Progenitor cell of endocrine pancreas (in vitro differentiated cells): ENCODE results near the gene DNAAF1. TPM values are rescaled to one million over a fixed set of nuclear protein-coding genes. Genes with fewer than 3 reads are reported as not detected.

Experiments
- DNase-seq: peaks from one replicate; pipeline ENCODE4 v3.0.0; 2021; ENCODE audit warnings: low spot score; ENCODE audit not compliant: unreplicated experiment
- H3K27ac Mint-ChIP-seq: 2 replicates; pipeline ENCODE4 v1.8.0; 2021; ENCODE audit warnings: mild to moderate bottlenecking, moderate library complexity, mixed read lengths
- H3K27me3 Mint-ChIP-seq: 2 replicates; pipeline ENCODE4 v1.8.0; 2021; ENCODE audit warnings: mixed read lengths
- H3K36me3 Mint-ChIP-seq: 2 replicates; pipeline ENCODE4 v1.8.0; 2022; ENCODE audit warnings: mixed read lengths; ENCODE audit not compliant: insufficient read depth
- H3K4me1 Mint-ChIP-seq: 2 replicates; pipeline ENCODE4 v1.8.0; 2021; ENCODE audit warnings: low read depth, mixed read lengths
- H3K4me3 Mint-ChIP-seq: 2 replicates; pipeline ENCODE4 v1.8.0; 2021; ENCODE audit warnings: low read depth, mild to moderate bottlenecking, moderate library complexity, mixed read lengths
- H3K9me3 Mint-ChIP-seq: 2 replicates; pipeline ENCODE4 v1.8.0; 2021; ENCODE audit warnings: low read depth, mixed read lengths
- CTCF ChIP-seq: fragments of 200-600 bp; sonication (generic); IDR thresholded peaks from one replicate; pipeline ENCODE4 v1.5.0; 2021; ENCODE audit warnings: antibody characterized with exemption, mild to moderate bottlenecking; ENCODE audit not compliant: unreplicated experiment
- total RNA-seq: library from RNA; stranded (reverse); gene quantifications from 2 replicates; pipeline ENCODE4 v1.2.1, GENCODE V29; 2021

The DNAAF1 gene
- total RNA-seq, 1 donor from 2014 or later: 1.8 TPM

GRCh38 chr16:84190731-84191388 is 45.8 kb downstream of the DNAAF1 start, which contains the start of gene ADAD2:
Gene ADAD2, plus strand, starts transcription at chr16:84191157. Its CDS starts 74 bp downstream, at chr16:84191231.
- Mint-ChIP-seq H3K36me3 (no peaks in the 10 kb centered on the region), H3K9me3 (no peaks in the 10 kb centered on the region), H3K27ac (no peak within 1 kb of the TSS), H3K27me3 (peaks cover 7% of the 10 kb centered on the region), H3K4me3 (no peak within 1 kb of the TSS), H3K4me1 (peaks cover 4% of the 10 kb centered on the region)
- no peak for DNase-seq
- TF ChIP-seq CTCF: no peak

GRCh38 chr16:84191466-84191865 is 46.4 kb downstream of the DNAAF1 start:
- Mint-ChIP-seq H3K36me3 (no peaks in the 10 kb centered on the region), H3K27me3 (peaks cover 7% of the 10 kb centered on the region)
- no peak for TF ChIP-seq CTCF

GRCh38 chr16:84193480-84193879 is 48.4 kb downstream of the DNAAF1 start:
- Mint-ChIP-seq H3K4me3 (no peak overlapping the region), H3K36me3 (no peaks in the 10 kb centered on the region), H3K27me3 (peaks cover 13% of the 10 kb centered on the region), H3K27ac (no peak overlapping the region), H3K4me1 (peaks cover 3% of the 10 kb centered on the region), H3K9me3 (no peaks in the 10 kb centered on the region)
- no peak for DNase-seq
- no peak for TF ChIP-seq CTCF

More at GRCh38 chr16:84191466-84191865, 46.4 kb downstream of the DNAAF1 start:
- DNase-seq: no peak
- Mint-ChIP-seq H3K4me1 (no peaks in the 10 kb centered on the region), H3K27ac (no peak overlapping the region), H3K9me3 (no peaks in the 10 kb centered on the region), H3K4me3 (no peak overlapping the region)

- TF ChIP-seq CTCF: no peak
- peaks cover 19% of the 10 kb centered on the region for H3K27me3 Mint-ChIP-seq
- DNase-seq: no peak
- no peaks in the 10 kb centered on the region for H3K9me3 Mint-ChIP-seq
- H3K4me3 Mint-ChIP-seq: no peak overlapping the region
- peaks cover 3% of the 10 kb centered on the region for H3K4me1 Mint-ChIP-seq
- no peaks in the 10 kb centered on the region for H3K36me3 Mint-ChIP-seq
- H3K27ac Mint-ChIP-seq: no peak overlapping the region
These were observed 48.9 kb downstream of the DNAAF1 start for GRCh38 chr16:84194018-84194417.

GRCh38 chr16:84194470-84195200 is 49.5 kb downstream of the DNAAF1 start:
- no peak for TF ChIP-seq CTCF
- Mint-ChIP-seq H3K9me3 (no peaks in the 10 kb centered on the region), H3K36me3 (no peaks in the 10 kb centered on the region), H3K4me3 (no peak overlapping the region), H3K27ac (peak overlapping the region; percentile 64), H3K4me1 (peaks cover 3% of the 10 kb centered on the region), H3K27me3 (peaks cover 22% of the 10 kb centered on the region)
- no peak for DNase-seq
